Islet precursor cell (in vitro differentiated cells): Measurements from ENCODE around the gene OR1E2.
"Not testable (repeated sequence)": the region's sequence is repeated elsewhere in the genome, so short reads cannot be mapped to it uniquely, and the experiment has no call there.

Experiments used
- DNase-seq: peaks from one replicate; pipeline ENCODE4 v3.0.0-alpha.2; 2018

OR1E2 gene

GRCh38 chr17:3397801-3398200 lies 35.8 kb downstream of the OR1E2 start:
- DNase-seq, result not testable (repeated sequence)

GRCh38 chr17:3389791-3390190 lies 43.9 kb downstream of the OR1E2 start:
- DNase-seq, result no peak

- no peak for DNase-seq
These were observed 47.5 kb downstream of the OR1E2 start, which contains the start of gene OR3A2 for GRCh38 chr17:3385869-3386816. Gene OR3A2 (minus strand): TSS chr17:3386308.
